ENCODE results near the gene WBP1. TPM values are rescaled to one million over a fixed set of nuclear protein-coding genes. Genes with fewer than 3 reads are reported as not detected.
A peak's percentile ranks its signal among the peaks of the same experiment; 100 is the strongest.

Gene WBP1
- total RNA-seq, 6 experiments from 2014 or later = 51.0 to 73.1 (median 56.7) TPM

DNA sequence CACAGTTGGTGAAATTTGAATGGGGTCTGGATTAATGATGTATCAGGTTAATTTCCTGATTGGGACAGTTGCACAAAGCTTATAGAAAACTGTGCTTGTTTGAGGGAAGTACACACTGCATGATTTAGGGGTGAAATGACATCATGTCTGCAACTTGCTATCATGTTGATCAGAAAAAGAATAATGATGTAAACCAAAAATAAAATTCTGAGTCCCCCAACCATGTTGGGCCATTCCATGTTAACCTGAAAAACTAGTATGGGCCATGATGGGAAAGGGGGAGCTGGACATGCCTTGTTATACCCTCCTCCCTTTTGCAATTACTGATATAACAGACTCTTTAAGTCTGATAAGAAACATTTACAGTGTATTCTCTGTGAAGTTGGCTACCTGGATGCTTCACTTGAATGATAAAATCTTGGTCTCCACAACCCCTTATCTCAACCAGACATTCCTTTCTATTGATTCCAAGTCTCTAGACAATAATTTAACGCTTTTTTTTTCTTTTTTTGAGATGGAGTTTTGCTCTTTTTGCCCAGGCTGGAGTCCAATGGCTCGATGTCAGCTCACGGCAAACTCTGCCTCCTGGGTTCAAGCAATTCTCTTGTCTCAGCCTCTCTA is 7.6 kb upstream of the WBP1 start:
- DNase-seq = no peak
- Mint-ChIP-seq H3K36me3 (ENCODE audit: low read depth) (no peaks in the 10 kb centered on the region), H3K4me3 (no peak overlapping the region), H3K27ac (no peak overlapping the region), H3K27me3 (ENCODE audit: insufficient read depth) (no peaks in the 10 kb centered on the region; the same call in 1 of the 2 replicates), H3K9me3 (no peaks in the 10 kb centered on the region), H3K4me1 (ENCODE audit: low read depth) (peaks cover 21% of the 10 kb centered on the region)
- no peak for TF ChIP-seq CTCF (IDR thresholded peaks at IDR 0.05)

GRCh38 chr2:74454654-74455511 is 3.4 kb upstream of the WBP1 start, which contains the start of gene INO80B:
Gene INO80B (plus strand): TSS chr2:74455087. CDS start chr2:74455117, 30 bp downstream.
- H3K27me3 Mint-ChIP-seq (ENCODE audit: insufficient read depth) = no peaks in the 10 kb centered on the region; the same call in none of the 2 replicates
- no peaks in the 10 kb centered on the region for H3K9me3 Mint-ChIP-seq
- H3K27ac Mint-ChIP-seq = peak within 1 kb of the TSS; percentile 79
- peak within 1 kb of the TSS; percentile 94 for H3K4me3 Mint-ChIP-seq
- DNase-seq = peak; percentile 98
- TF ChIP-seq CTCF (IDR thresholded peaks at IDR 0.05) = no peak
- peaks cover 40% of the 10 kb centered on the region for H3K4me1 Mint-ChIP-seq (ENCODE audit: low read depth)
- no peaks in the 10 kb centered on the region for H3K36me3 Mint-ChIP-seq (ENCODE audit: low read depth)

DNA sequence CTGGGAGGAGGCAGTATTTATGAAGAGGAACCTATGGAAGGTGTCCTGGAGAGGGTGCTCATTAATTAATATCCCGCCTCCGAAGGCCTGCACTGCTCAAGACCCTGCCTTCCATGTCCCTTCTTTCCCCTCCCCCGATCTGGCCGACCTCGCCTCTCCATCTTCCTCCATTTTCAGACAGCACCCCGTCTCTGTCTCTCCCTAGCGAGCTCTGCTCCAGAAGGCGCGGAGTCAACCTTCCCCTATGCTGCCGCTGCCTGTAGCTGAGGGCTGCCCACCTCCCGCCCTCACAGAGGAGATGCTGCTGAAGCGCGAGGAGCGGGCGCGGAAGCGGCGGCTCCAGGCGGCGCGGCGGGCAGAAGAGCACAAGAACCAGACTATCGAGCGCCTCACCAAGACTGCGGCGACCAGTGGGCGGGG is 1.1 kb upstream of the WBP1 start:
- no peak for DNase-seq
- Mint-ChIP-seq H3K4me1 (ENCODE audit: low read depth) (peaks cover 44% of the 10 kb centered on the region), H3K36me3 (ENCODE audit: low read depth) (0 out of 2 replicates have a peak, but pooled peaks cover 8% of the 10 kb centered on the region), H3K4me3 (peak overlapping the region; percentile 94), H3K27me3 (ENCODE audit: insufficient read depth) (no peaks in the 10 kb centered on the region; the same call in none of the 2 replicates), H3K27ac (peak overlapping the region; percentile 88), H3K9me3 (no peaks in the 10 kb centered on the region)
- TF ChIP-seq CTCF (IDR thresholded peaks at IDR 0.05) = no peak; the same call in 1 of the 2 replicates

DNA sequence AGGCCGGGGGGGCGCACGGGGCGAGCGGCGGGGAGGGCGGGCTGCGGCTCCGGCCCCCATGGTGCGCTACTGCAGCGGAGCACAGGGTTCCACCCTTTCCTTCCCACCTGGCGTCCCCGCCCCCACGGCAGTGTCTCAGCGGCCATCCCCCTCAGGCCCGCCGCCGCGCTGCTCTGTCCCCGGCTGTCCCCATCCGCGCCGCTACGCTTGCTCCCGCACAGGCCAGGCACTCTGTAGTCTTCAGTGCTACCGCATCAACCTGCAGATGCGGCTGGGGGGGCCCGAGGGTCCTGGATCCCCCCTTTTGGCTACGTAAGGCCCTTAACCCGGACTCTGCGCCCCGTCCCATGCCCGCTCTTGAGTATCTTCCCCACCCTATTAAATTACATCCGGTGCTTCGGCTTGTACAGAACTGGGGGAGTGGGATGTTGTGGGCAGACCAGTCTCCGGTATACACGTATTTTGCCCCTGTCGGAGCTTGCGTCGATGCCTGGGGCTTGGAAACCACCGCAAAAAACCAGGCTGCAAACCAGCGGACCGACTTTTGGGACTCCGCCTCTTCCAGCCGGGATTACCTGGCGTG is 598 bp upstream of the WBP1 start:
- no peaks in the 10 kb centered on the region for H3K9me3 Mint-ChIP-seq
- peaks cover 9% of the 10 kb centered on the region for H3K36me3 Mint-ChIP-seq (ENCODE audit: low read depth)

More for the DNA sequence above, 598 bp upstream of the WBP1 start:
- no peaks in the 10 kb centered on the region; the same call in none of the 2 replicates for H3K27me3 Mint-ChIP-seq (ENCODE audit: insufficient read depth)
- peak overlapping the region; percentile 88 for H3K27ac Mint-ChIP-seq
- H3K4me1 Mint-ChIP-seq (ENCODE audit: low read depth) = peaks cover 44% of the 10 kb centered on the region
- peak overlapping the region; percentile 94 for H3K4me3 Mint-ChIP-seq
- TF ChIP-seq CTCF (IDR thresholded peaks at IDR 0.05) = no peak
- peak; percentile 20 for DNase-seq
